WTC11 (cell line): Measurements from ENCODE around the gene ZBTB7C. TPM values are rescaled to one million over a fixed set of nuclear protein-coding genes. Genes with fewer than 3 reads are reported as not detected.
"Not testable (repeated sequence)": the region's sequence is repeated elsewhere in the genome, so short reads cannot be mapped to it uniquely, and the experiment has no call there.

ENCODE experiments used
- ATAC-seq: fragments of 200-7000 bp; cut with Tn5 transposase; 2 replicates; pipeline ENCODE4 v1.10.0; 2021; ENCODE audit warnings: mild to moderate bottlenecking, moderate library complexity
- CTCF ChIA-PET: fragments of 300-600 bp; sonication (Branson Sonifier 250); formaldehyde crosslinking; loops from one replicate; lab custom pipeline; 2021; ENCODE audit warnings: antibody characterized with exemption; lab: Charles Lee
- POLR2A ChIA-PET: fragments of 350-600 bp; sonication (Branson Sonifier 250); formaldehyde crosslinking; loops from one replicate; lab custom pipeline; 2021; ENCODE audit warnings: antibody characterized with exemption; lab: Charles Lee
- DNase-seq: peaks from one replicate; pipeline ENCODE4 v3.0.0; 2021; ENCODE audit warnings: low spot score
- H3K27ac Mint-ChIP-seq: 2 replicates; pipeline ENCODE4 v1.8.0; 2021; ENCODE audit warnings: mixed read lengths
- H3K27me3 Mint-ChIP-seq: 2 replicates; pipeline ENCODE4 v1.8.0; 2021; ENCODE audit warnings: low read depth, mild to moderate bottlenecking, moderate library complexity, mixed read lengths
- H3K36me3 Mint-ChIP-seq: 2 replicates; pipeline ENCODE4 v1.8.0; 2021; ENCODE audit warnings: mixed read lengths
- H3K4me1 Mint-ChIP-seq: 2 replicates; pipeline ENCODE4 v1.8.0; 2022; ENCODE audit warnings: mixed read lengths
- H3K4me3 Mint-ChIP-seq: 2 replicates; pipeline ENCODE4 v1.8.0; 2021; ENCODE audit warnings: mild to moderate bottlenecking, moderate library complexity, mixed read lengths
- H3K9me3 Mint-ChIP-seq: 2 replicates; pipeline ENCODE4 v1.8.0; 2021; ENCODE audit warnings: mixed read lengths
- ELF4 ChIP-seq: sonication (generic); formaldehyde crosslinking; IDR thresholded peaks from 2 replicates; pipeline ENCODE4 v1.8.1; 2022; ENCODE audit warnings: low read depth, mild to moderate bottlenecking, moderate library complexity, missing genetic modification reagents
- ETV6 ChIP-seq: sonication (generic); formaldehyde crosslinking; IDR thresholded peaks from 2 replicates; pipeline ENCODE4 v1.8.1; 2022; ENCODE audit warnings: mild to moderate bottlenecking, missing genetic modification reagents
- JAZF1 ChIP-seq: fragments of 250-450 bp; sonication (Bioruptor Pico); IDR thresholded peaks from 2 replicates; pipeline ENCODE4 v1.9.0; 2021; ENCODE audit warnings: moderate library complexity, mild to moderate bottlenecking, inconsistent platforms
- NR2C2 ChIP-seq: sonication (generic); formaldehyde crosslinking; IDR thresholded peaks from 2 replicates; pipeline ENCODE4 v1.8.0; 2022; ENCODE audit warnings: mild to moderate bottlenecking, missing genetic modification reagents
- RORB ChIP-seq: fragments of 250-450 bp; sonication (Bioruptor Pico); IDR thresholded peaks from 2 replicates; pipeline ENCODE4 v1.9.0; 2021; ENCODE audit warnings: mild to moderate bottlenecking
- SMAD3 ChIP-seq: sonication (generic); formaldehyde crosslinking; IDR thresholded peaks from 2 replicates; pipeline ENCODE4 v1.8.0; 2022; ENCODE audit warnings: missing genetic modification reagents, mild to moderate bottlenecking, borderline replicate concordance
- SMAD4 ChIP-seq: sonication (generic); formaldehyde crosslinking; IDR thresholded peaks from 2 replicates; pipeline ENCODE4 v1.8.0; 2022; ENCODE audit warnings: mild to moderate bottlenecking, missing genetic modification reagents
- SOX15 ChIP-seq: fragments of 250-450 bp; sonication (Bioruptor Pico); IDR thresholded peaks from 2 replicates; pipeline ENCODE4 v1.9.0; 2021; ENCODE audit warnings: mild to moderate bottlenecking
- TEAD4 ChIP-seq: sonication (generic); formaldehyde crosslinking; IDR thresholded peaks from 2 replicates; pipeline ENCODE4 v1.8.0; 2022; ENCODE audit warnings: mild to moderate bottlenecking, missing genetic modification reagents
- USF1 ChIP-seq: sonication (generic); formaldehyde crosslinking; IDR thresholded peaks from 2 replicates; pipeline ENCODE4 v1.8.0; 2022; ENCODE audit warnings: mild to moderate bottlenecking, missing genetic modification reagents
- USF2 ChIP-seq: sonication (generic); formaldehyde crosslinking; IDR thresholded peaks from 2 replicates; pipeline ENCODE4 v1.8.1; 2023; ENCODE audit warnings: mild to moderate bottlenecking, missing genetic modification reagents, moderate library complexity
- ZNF281 ChIP-seq: sonication (generic); formaldehyde crosslinking; IDR thresholded peaks from 2 replicates; pipeline ENCODE4 v1.8.0; 2023; ENCODE audit warnings: mild to moderate bottlenecking, missing genetic modification reagents
- ZNF396 ChIP-seq: fragments of 250-450 bp; sonication (Bioruptor Pico); IDR thresholded peaks from 2 replicates; pipeline ENCODE4 v1.8.0; 2021; ENCODE audit warnings: mild to moderate bottlenecking, moderate library complexity, borderline replicate concordance
- ZNF416 ChIP-seq: fragments of 250-450 bp; sonication (Bioruptor Pico); IDR thresholded peaks from 2 replicates; pipeline ENCODE4 v1.9.0; 2021; ENCODE audit warnings: mild to moderate bottlenecking, inconsistent platforms
- ZNF671 ChIP-seq: fragments of 250-450 bp; sonication (Bioruptor Pico); IDR thresholded peaks from 2 replicates; pipeline ENCODE4 v1.8.0; 2021; ENCODE audit warnings: mild to moderate bottlenecking
- ZSCAN18 ChIP-seq: fragments of 250-450 bp; sonication (Bioruptor Pico); IDR thresholded peaks from 2 replicates; pipeline ENCODE4 v2.1.2; 2022; ENCODE audit warnings: mild to moderate bottlenecking, moderate library complexity
- total RNA-seq: library from RNA; stranded (reverse); gene quantifications from 3 replicates; pipeline ENCODE4 v1.2.3, GENCODE V29; 2021
- TF ChIP-seq, protein P1 (sequence below): sonication (generic); formaldehyde crosslinking; IDR thresholded peaks from 2 replicates; pipeline ENCODE4 v1.8.0; 2022; ENCODE audit warnings: mild to moderate bottlenecking, missing genetic modification reagents
- TF ChIP-seq, protein P2 (sequence below): sonication (generic); formaldehyde crosslinking; IDR thresholded peaks from 2 replicates; pipeline ENCODE4 v1.8.1; 2023; ENCODE audit warnings: mild to moderate bottlenecking, missing genetic modification reagents
- TF ChIP-seq, protein P3 (sequence below): sonication (generic); formaldehyde crosslinking; IDR thresholded peaks from 2 replicates; pipeline ENCODE4 v1.8.1; 2022; ENCODE audit warnings: low read depth, mild to moderate bottlenecking, moderate library complexity, missing genetic modification reagents, borderline replicate concordance

Gene ZBTB7C
- total RNA-seq, 1 experiment from 2014 or later = 0.48 TPM

DNA sequence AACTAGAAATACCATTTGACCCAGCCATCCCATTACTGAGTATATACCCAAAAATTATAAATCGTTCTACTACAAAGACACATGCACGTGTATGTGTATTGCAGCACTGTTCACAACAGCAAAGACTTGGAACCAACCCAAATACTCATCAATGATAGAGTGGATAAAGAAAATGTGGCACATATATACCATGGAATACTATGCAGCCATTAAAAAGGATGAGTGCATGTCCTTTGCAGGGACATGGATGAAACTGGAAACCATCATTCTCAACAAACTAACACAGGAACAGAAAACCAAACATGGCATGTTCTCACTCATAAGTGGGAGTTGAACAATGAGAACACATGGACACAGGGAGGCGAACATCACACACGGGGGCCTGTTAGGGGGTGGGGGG, 25.2 kb upstream of the ZBTB7C start:
- H3K9me3 Mint-ChIP-seq, H3K4me3 Mint-ChIP-seq, H3K36me3 Mint-ChIP-seq, H3K27ac Mint-ChIP-seq, ATAC-seq, CTCF ChIA-PET, H3K4me1 Mint-ChIP-seq, DNase-seq, POLR2A ChIA-PET: not testable (repeated sequence)
- peaks cover 12% of the 10 kb centered on the region for H3K27me3 Mint-ChIP-seq

GRCh38 chr18:48433541-48433940, 24.4 kb upstream of the ZBTB7C start:
- Mint-ChIP-seq H3K4me3 (no peak overlapping the region), H3K9me3 (peaks cover 6% of the 10 kb centered on the region; the same call in 1 of the 2 replicates), H3K4me1 (no peaks in the 10 kb centered on the region), H3K27ac (no peak overlapping the region), H3K36me3 (no peaks in the 10 kb centered on the region), H3K27me3 (peaks cover 18% of the 10 kb centered on the region)
- TF ChIP-seq, protein P1, sequence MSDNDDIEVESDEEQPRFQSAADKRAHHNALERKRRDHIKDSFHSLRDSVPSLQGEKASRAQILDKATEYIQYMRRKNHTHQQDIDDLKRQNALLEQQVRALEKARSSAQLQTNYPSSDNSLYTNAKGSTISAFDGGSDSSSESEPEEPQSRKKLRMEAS (CRISPR knock-in tag) = no peak
- TF ChIP-seq ZNF416 (CRISPR knock-in tag) (no peak), ZNF671 (no peak), USF1 (no peak), NR2C2 (CRISPR knock-in tag) (no peak), ZNF396 (CRISPR knock-in tag) (no peak), SMAD3 (CRISPR knock-in tag) (no peak), JAZF1 (CRISPR knock-in tag) (no peak), RORB (no peak), TEAD4 (CRISPR knock-in tag) (no peak), ETV6 (CRISPR knock-in tag) (no peak), ZNF281 (CRISPR knock-in tag) (no peak), USF2 (CRISPR knock-in tag) (no peak), SMAD4 (CRISPR knock-in tag) (no peak), ZSCAN18 (CRISPR knock-in tag) (no peak), ELF4 (CRISPR knock-in tag) (no peak), SOX15 (CRISPR knock-in tag) (no peak)
- TF ChIP-seq, protein P2, sequence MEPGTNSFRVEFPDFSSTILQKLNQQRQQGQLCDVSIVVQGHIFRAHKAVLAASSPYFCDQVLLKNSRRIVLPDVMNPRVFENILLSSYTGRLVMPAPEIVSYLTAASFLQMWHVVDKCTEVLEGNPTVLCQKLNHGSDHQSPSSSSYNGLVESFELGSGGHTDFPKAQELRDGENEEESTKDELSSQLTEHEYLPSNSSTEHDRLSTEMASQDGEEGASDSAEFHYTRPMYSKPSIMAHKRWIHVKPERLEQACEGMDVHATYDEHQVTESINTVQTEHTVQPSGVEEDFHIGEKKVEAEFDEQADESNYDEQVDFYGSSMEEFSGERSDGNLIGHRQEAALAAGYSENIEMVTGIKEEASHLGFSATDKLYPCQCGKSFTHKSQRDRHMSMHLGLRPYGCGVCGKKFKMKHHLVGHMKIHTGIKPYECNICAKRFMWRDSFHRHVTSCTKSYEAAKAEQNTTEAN (CRISPR knock-in tag) = no peak
- TF ChIP-seq, protein P3, sequence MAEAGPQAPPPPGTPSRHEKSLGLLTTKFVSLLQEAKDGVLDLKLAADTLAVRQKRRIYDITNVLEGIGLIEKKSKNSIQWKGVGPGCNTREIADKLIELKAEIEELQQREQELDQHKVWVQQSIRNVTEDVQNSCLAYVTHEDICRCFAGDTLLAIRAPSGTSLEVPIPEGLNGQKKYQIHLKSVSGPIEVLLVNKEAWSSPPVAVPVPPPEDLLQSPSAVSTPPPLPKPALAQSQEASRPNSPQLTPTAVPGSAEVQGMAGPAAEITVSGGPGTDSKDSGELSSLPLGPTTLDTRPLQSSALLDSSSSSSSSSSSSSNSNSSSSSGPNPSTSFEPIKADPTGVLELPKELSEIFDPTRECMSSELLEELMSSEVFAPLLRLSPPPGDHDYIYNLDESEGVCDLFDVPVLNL = no peak
- ATAC-seq (no peak), DNase-seq (no peak)
- POLR2A ChIA-PET = no interaction called here
- CTCF ChIA-PET = no interaction called here
